PC-3 (cell line): ENCODE results near the gene AARS2.

Source experiments
- CTCF ChIP-seq: fragments of 300-600 bp; sonication (generic); conservative IDR thresholded peaks from 2 replicates; pipeline ENCODE4 v1.5.1; 2017; ENCODE audit warnings: antibody characterized with exemption, low read depth, mild to moderate bottlenecking, low read length
- EZH2 ChIP-seq: fragments of 300-600 bp; sonication (generic); IDR thresholded peaks from one replicate; pipeline ENCODE4 v1.6.1; 2017; ENCODE audit warnings: antibody characterized with exemption, mild to moderate bottlenecking, low read length; ENCODE audit not compliant: unreplicated experiment

GRCh38 chr6:44260011-44260410 is 53.1 kb downstream of the AARS2 start:
- TF ChIP-seq EZH2, result no peak
- no peak for TF ChIP-seq CTCF
